Epithelial cell of proximal tubule (primary cell): ENCODE measurements around the gene GINS3. TPM values are rescaled to one million over a fixed set of nuclear protein-coding genes. Genes with fewer than 3 reads are reported as not detected.

Source experiments
- DNase-seq: peaks from one replicate; pipeline ENCODE4 v3.0.0-alpha.2; 2011; ENCODE audit warnings: low read depth
- H3K4me3 ChIP-seq: 2 replicates; pipeline ENCODE4 v1.5.1; 2011; ENCODE audit warnings: low read depth, mild to moderate bottlenecking, low read length
- CTCF ChIP-seq: conservative IDR thresholded peaks from 2 replicates; pipeline ENCODE4 v1.5.1; 2012; ENCODE audit warnings: low read depth, mild to moderate bottlenecking, low read length
- total RNA-seq: library from RNA; depleted of rRNA; stranded (reverse); fragments of >200 nt; gene quantifications from 2 replicates; pipeline ENCODE4 v1.2.3, GENCODE V29; 2015

GINS3 gene
- 14.0 and 22.1 TPM in 2 replicates for total RNA-seq

DNA sequence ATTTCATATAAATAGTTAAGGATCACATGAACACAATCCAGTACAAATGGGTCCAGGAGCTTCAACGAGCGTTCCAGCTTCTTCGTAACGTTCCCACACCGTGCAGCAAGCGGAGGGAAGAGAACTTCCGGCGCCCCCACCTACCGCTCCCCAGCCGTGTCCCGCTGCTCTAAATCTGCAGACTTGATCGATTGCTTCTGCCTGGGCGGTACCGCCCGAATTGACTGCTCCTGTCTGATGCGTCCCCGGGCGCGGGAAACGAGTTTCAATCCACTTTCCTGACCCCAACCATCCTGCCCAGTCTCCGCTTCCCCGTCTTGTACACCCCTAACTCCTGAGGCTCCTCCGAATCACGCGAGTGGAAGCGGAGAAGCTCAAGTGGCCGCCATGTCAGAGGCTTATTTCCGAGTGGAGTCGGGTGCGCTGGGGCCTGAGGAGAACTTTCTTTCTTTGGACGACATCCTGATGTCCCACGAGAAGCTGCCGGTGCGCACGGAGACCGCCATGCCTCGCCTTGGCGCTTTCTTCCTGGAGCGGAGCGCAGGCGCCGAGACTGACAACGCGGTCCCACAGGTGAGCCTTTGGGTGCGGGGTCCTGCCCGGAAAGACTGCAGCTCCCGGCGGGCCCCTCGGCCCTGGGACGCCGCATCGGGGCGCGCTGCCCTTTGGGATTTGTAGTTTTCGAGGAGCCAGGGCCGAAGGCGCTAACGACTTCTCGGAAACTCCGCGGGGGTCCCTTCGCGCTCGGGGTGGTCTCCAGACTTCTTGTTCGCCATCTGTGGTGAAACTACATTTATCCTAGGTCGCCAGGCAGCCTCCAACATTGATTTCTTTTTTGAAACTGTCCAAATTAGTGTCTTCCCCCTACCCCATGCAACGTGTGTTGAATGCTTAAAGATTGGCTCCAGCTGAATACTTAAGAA, at the start of gene GINS3:
Gene GINS3 (plus strand): TSS at position 257 of the 923 bp plus-strand sequence. CDS start 131 bp downstream, at position 388.
- peak within 1 kb of the TSS; percentile 70 for H3K4me3 ChIP-seq
- DNase-seq, result peak; percentile 31
- TF ChIP-seq CTCF, result no peak

DNA sequence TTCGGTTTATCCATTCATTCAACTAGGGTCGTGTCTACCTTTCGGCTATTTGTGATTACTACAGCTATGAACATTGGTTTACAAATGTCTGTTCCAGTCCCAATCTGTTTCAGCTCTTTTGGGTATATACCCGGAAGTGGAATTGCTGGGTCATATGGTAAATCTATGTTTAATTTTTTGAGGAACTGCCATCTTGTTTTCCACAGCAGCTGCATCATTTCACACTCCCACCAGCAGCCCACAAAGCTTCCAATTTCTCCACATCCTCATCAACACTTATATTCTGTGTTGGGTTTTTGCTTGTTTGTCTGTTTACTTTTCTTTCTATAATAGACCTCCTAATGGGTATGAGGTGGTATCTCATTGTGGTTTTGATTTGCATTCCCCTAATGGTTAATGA, 48.7 kb upstream of the GINS3 start:
- no peak for DNase-seq
- H3K4me3 ChIP-seq, result no peak overlapping the region
- no peak for TF ChIP-seq CTCF

DNA sequence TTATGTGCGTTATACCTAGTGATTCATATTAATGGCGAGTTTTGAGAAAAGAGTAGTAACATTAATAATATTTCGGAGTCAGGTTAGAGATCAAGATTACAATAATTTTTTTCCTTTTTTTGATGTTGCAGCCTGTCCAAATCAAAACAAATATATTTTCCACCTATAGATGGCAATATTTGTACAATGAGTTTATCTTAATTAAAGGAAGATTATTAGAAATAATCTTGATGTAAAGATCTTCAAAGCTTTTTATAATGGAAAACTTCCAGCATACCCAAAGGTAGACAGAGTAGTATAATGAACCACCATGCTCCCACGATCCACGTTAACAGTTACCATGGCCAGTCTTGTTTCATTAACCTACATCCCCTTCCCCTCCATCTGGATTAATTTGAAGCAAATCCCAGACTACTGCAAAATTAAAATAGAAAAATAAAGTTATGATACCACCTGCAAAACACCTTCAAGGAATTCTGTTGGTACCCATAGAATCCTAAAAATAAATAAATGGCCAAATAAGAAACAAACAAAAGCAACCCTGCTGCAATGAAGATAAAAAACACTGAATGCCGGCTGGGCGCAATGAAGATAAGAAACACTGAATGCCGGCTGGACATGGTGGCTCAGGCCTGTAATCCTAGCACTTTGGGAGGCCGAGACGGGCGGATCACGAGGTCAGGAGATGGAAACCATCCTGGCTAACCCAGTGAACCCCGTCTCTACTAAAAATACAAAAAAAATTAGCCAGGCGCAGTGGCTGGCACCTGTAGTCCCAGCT, 46.5 kb upstream of the GINS3 start:
- no peak overlapping the region for H3K4me3 ChIP-seq
- DNase-seq, result no peak
- no peak for TF ChIP-seq CTCF

- no peak overlapping the region for H3K4me3 ChIP-seq
- TF ChIP-seq CTCF, result no peak
- DNase-seq, result no peak
Observed at GRCh38 chr16:58346831-58347371, 45.4 kb upstream of the GINS3 start.

DNA sequence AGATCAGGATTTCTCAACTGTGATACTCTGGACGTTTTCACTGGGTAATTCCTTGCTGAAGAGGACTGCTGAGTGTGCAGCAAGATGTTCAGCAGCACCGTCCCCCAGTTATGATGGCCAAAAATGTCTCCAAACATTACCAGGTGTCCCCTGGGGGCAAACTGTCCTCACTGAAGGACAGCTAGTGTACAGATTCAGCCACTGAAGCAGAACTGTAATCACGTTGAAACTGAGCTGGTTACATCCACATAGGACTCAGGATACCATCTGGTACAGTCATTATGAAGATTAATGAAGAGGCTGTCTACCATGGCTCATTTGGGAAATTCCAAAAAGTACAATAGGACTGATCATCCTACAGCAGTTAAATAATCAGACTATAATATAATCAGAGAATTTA, 43.3 kb upstream of the GINS3 start:
- no peak overlapping the region for H3K4me3 ChIP-seq
- no peak for TF ChIP-seq CTCF
- no peak for DNase-seq

DNA sequence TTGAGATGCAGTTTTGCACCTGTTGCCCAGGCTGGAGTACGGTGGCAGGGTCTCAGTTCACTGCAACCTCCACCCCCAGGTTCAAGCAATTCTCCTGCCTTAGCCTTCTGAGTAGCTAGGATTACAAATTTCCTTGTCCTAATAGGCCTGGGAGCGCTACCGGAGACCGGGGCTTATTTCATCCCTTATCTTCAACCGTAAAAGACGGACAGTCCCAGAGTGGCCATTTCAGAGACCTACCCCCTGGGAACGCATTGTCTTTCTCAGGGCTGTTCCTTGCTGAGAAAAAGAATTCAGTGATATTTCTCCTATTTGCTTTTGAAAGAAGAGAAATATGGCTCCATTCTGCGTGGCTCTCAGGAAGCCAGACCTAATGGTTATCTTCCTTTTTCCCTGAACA, 39.6 kb upstream of the GINS3 start:
- H3K4me3 ChIP-seq, result no peak overlapping the region
- no peak for TF ChIP-seq CTCF
- no peak for DNase-seq
